NCI-H146 treated with DMSO at 0.1 percent for 48 hours (cell line): ENCODE measurements around the gene PDGFB.

ENCODE experiments used
- DNase-seq: peaks from one replicate; lab custom pipeline; 2025; ENCODE audit not compliant: unreplicated experiment; lab: John Stamatoyannopoulos, UW

Gene PDGFB

GRCh38 chr22:39176714-39177455 is 67.9 kb downstream of the PDGFB start:
- no peak for DNase-seq

- no peak for DNase-seq
Measured at GRCh38 chr22:39176143-39176713, 68.6 kb downstream of the PDGFB start.

GRCh38 chr22:39175353-39176142 is 69.2 kb downstream of the PDGFB start:
- no peak for DNase-seq

- DNase-seq, result peak; percentile 2
Measured at GRCh38 chr22:39174498-39175352, 70.1 kb downstream of the PDGFB start.

GRCh38 chr22:39173787-39174497 is 70.8 kb downstream of the PDGFB start:
- no peak for DNase-seq
